Activated T-helper 1 cell treated with Interleukin-2 at 50 U/mL for 16 hours (primary cell): ENCODE results near the gene EMP3.

ENCODE experiments used
- DNase-seq: peaks from one replicate; pipeline ENCODE4 v3.0.0-alpha.2; 2020; ENCODE audit warnings: low read depth

The EMP3 gene

GRCh38 chr19:48318286-48318987 lies 6.9 kb upstream of the EMP3 start:
- DNase-seq = no peak

GRCh38 chr19:48319647-48320541 lies 5.5 kb upstream of the EMP3 start:
- peak; percentile 60 for DNase-seq

- peak; percentile 92 for DNase-seq
These were observed 4.1 kb upstream of the EMP3 start for GRCh38 chr19:48321372-48321621.

- DNase-seq = peak; percentile 100
These were observed 3.4 kb upstream of the EMP3 start for GRCh38 chr19:48321622-48322591.

- peak; percentile 13 for DNase-seq
These were observed 4.0 kb downstream of the EMP3 start for GRCh38 chr19:48329167-48329891.

GRCh38 chr19:48330012-48330681 lies 4.8 kb downstream of the EMP3 start:
- peak; percentile 79 for DNase-seq

- DNase-seq = no peak
These were observed 7.0 kb downstream of the EMP3 start for GRCh38 chr19:48332351-48332661.

GRCh38 chr19:48332662-48333466 lies 7.5 kb downstream of the EMP3 start:
- peak; percentile 86 for DNase-seq

- peak; percentile 89 for DNase-seq
These were observed 8.4 kb downstream of the EMP3 start for GRCh38 chr19:48333467-48334384.

GRCh38 chr19:48338253-48338755 lies 13.0 kb downstream of the EMP3 start:
- DNase-seq = no peak

GRCh38 chr19:48338802-48339503 lies 13.6 kb downstream of the EMP3 start:
- DNase-seq = no peak

- DNase-seq = no peak
These were observed 15.6 kb downstream of the EMP3 start for GRCh38 chr19:48340995-48341394.

- no peak for DNase-seq
These were observed 16.4 kb downstream of the EMP3 start for GRCh38 chr19:48341515-48342413.

GRCh38 chr19:48342414-48342738 lies 17.0 kb downstream of the EMP3 start:
- DNase-seq = no peak

GRCh38 chr19:48342841-48343540 lies 17.6 kb downstream of the EMP3 start:
- no peak for DNase-seq

GRCh38 chr19:48344892-48345291 lies 19.5 kb downstream of the EMP3 start:
- no peak for DNase-seq

GRCh38 chr19:48346191-48346590 lies 20.8 kb downstream of the EMP3 start:
- DNase-seq = no peak
